Type B pancreatic cell (in vitro differentiated cells): ENCODE measurements around the gene RPS6KA1. TPM values are rescaled to one million over a fixed set of nuclear protein-coding genes. Genes with fewer than 3 reads are reported as not detected.

ENCODE experiments used
- DNase-seq: peaks from one replicate; pipeline ENCODE4 v3.0.0; 2021; ENCODE audit warnings: mixed read lengths; ENCODE audit not compliant: unreplicated experiment; ENCODE audit errors: extremely low spot score
- H3K27ac Mint-ChIP-seq: 2 replicates; pipeline ENCODE4 v1.8.0; 2021; ENCODE audit warnings: mild to moderate bottlenecking, mixed read lengths
- H3K27me3 Mint-ChIP-seq: 2 replicates; pipeline ENCODE4 v1.8.0; 2021; ENCODE audit warnings: mixed read lengths
- H3K36me3 Mint-ChIP-seq: 2 replicates; pipeline ENCODE4 v1.8.0; 2021; ENCODE audit warnings: mixed read lengths
- H3K4me1 Mint-ChIP-seq: one replicate; pipeline ENCODE4 v1.8.0; 2021; ENCODE audit warnings: mixed read lengths; ENCODE audit not compliant: unreplicated experiment
- H3K4me3 Mint-ChIP-seq: 2 replicates; pipeline ENCODE4 v1.8.0; 2021; ENCODE audit warnings: mild to moderate bottlenecking, mixed read lengths
- H3K9me3 Mint-ChIP-seq: 2 replicates; pipeline ENCODE4 v1.8.0; 2021; ENCODE audit warnings: mixed read lengths
- CTCF ChIP-seq: fragments of 200-600 bp; sonication (generic); conservative IDR thresholded peaks from 2 replicates; pipeline ENCODE4 v1.5.0; 2021; ENCODE audit warnings: antibody characterized with exemption, mild to moderate bottlenecking
- total RNA-seq: library from RNA; stranded (reverse); gene quantifications from 2 replicates; pipeline ENCODE4 v1.2.1, GENCODE V29; 2021; ENCODE audit warnings: low replicate concordance

The RPS6KA1 gene
- total RNA-seq, 1 donor from 2014 or later, result 27.7 TPM

GRCh38 chr1:26546375-26546774, 16.8 kb downstream of the RPS6KA1 start:
- Mint-ChIP-seq H3K4me1 (peaks cover 6% of the 10 kb centered on the region), H3K27ac (no peak overlapping the region)
- DNase-seq, result no peak

DNA sequence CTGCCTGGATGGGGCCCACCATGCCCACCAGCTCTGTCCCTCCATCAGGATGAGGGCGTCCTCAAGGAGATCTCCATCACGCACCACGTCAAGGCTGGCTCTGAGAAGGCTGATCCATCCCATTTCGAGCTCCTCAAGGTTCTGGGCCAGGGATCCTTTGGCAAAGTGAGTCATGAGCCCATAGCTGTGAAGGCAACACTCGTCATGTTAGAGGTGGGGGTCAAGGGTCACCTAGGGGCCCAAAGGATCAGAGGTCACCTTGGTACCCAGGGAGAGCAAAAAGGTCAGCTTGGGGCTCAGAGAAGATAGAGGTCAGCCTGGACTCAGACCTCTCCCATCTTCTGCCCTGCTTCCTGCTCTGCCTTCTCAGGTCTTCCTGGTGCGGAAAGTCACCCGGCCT, 17.3 kb downstream of the RPS6KA1 start:
- Mint-ChIP-seq H3K27ac (no peak overlapping the region), H3K27me3 (no peaks in the 10 kb centered on the region), H3K36me3 (peaks cover 3% of the 10 kb centered on the region), H3K9me3 (no peaks in the 10 kb centered on the region), H3K4me1 (peaks cover 6% of the 10 kb centered on the region), H3K4me3 (no peak overlapping the region)
- DNase-seq, result no peak
- no peak for TF ChIP-seq CTCF

More at GRCh38 chr1:26546375-26546774, 16.8 kb downstream of the RPS6KA1 start:
- TF ChIP-seq CTCF, result no peak
- Mint-ChIP-seq H3K9me3 (no peaks in the 10 kb centered on the region), H3K4me3 (no peak overlapping the region), H3K27me3 (no peaks in the 10 kb centered on the region), H3K36me3 (peaks cover 3% of the 10 kb centered on the region)

DNA sequence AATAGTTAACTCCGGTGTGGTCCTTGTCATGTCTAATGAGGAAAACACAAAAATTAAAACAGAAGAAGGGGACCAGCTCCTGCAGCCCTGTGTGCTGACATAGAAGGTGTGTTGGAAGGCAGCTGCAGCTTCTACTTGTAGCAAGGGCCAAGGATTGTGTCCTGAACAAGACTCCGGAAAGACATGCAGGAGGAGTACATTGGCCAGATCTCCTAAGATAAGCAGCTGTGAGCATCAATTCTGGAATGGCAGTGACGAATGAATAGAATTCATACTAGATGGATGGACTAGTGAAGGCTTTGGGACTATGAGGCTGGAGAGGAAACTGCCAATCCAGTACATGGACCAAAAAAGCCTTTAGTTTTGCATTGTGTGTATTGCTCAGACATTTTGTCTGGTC, 19.3 kb downstream of the RPS6KA1 start:
- H3K36me3 Mint-ChIP-seq, result peaks cover 3% of the 10 kb centered on the region
- no peak for TF ChIP-seq CTCF
- H3K4me3 Mint-ChIP-seq, result no peak overlapping the region
- H3K9me3 Mint-ChIP-seq, result no peaks in the 10 kb centered on the region
- DNase-seq, result no peak
- no peaks in the 10 kb centered on the region for H3K27me3 Mint-ChIP-seq
- no peak overlapping the region for H3K27ac Mint-ChIP-seq
- no peaks in the 10 kb centered on the region for H3K4me1 Mint-ChIP-seq

- no peaks in the 10 kb centered on the region for H3K27me3 Mint-ChIP-seq
- no peak overlapping the region for H3K4me3 Mint-ChIP-seq
- no peaks in the 10 kb centered on the region for H3K9me3 Mint-ChIP-seq
- H3K36me3 Mint-ChIP-seq, result no peaks in the 10 kb centered on the region
- H3K4me1 Mint-ChIP-seq, result no peaks in the 10 kb centered on the region
- H3K27ac Mint-ChIP-seq, result no peak overlapping the region
- TF ChIP-seq CTCF, result no peak
- DNase-seq, result no peak
Measured at GRCh38 chr1:26550946-26551345, 21.4 kb downstream of the RPS6KA1 start.

- no peak overlapping the region for H3K4me3 Mint-ChIP-seq
- no peaks in the 10 kb centered on the region for H3K36me3 Mint-ChIP-seq
- no peaks in the 10 kb centered on the region for H3K27me3 Mint-ChIP-seq
- TF ChIP-seq CTCF, result no peak
- no peaks in the 10 kb centered on the region for H3K9me3 Mint-ChIP-seq
- no peak overlapping the region for H3K27ac Mint-ChIP-seq
- DNase-seq, result no peak
- no peaks in the 10 kb centered on the region for H3K4me1 Mint-ChIP-seq
Measured at GRCh38 chr1:26552720-26553119, 23.2 kb downstream of the RPS6KA1 start.
